Endothelial cell of umbilical vein (primary cell): ENCODE data around the gene CHCHD3. TPM values are rescaled to one million over a fixed set of nuclear protein-coding genes. Genes with fewer than 3 reads are reported as not detected.

ENCODE experiments used
- BruUV-seq: library from RNA; stranded (reverse); fragments of 400-500 nt; replicated peaks from 2 replicates; lab custom pipeline; 2021; lab: Mats Ljungman, UMichigan
- CTCF ChIA-PET: fragments of 300-600, 350-600 bp; sonication (Branson Sonifier 250); formaldehyde crosslinking; loops from one replicate; lab custom pipeline; 2021; ENCODE audit warnings: antibody characterized with exemption, inconsistent platforms; lab: Charles Lee
- POLR2A ChIA-PET: fragments of 300-600, 350-600 bp; sonication (Branson Sonifier 250); formaldehyde crosslinking; loops from one replicate; lab custom pipeline; 2021; ENCODE audit warnings: antibody characterized with exemption, inconsistent platforms; lab: Charles Lee
- DNase-seq: peaks from one replicate; pipeline ENCODE4 v3.0.0-alpha.2; 2011; ENCODE audit warnings: low read depth, low spot score
- FAIRE-seq: peaks from 2 replicates; lab custom pipeline; 2011; peaks lifted over from hg19 to GRCh38; lab: Jason Lieb, UNC
- H2AFZ ChIP-seq: 2 replicates; pipeline ENCODE4 v1.6.0; 2012; ENCODE audit warnings: low read depth, low read length, control low read depth, inconsistent platforms
- H3K27ac ChIP-seq: 2 replicates; pipeline ENCODE4 v1.5.1; 2011; ENCODE audit warnings: low read depth, mild to moderate bottlenecking, control low read depth, low read length, moderate library complexity; ENCODE audit not compliant: insufficient read depth
- H3K27me3 ChIP-seq, 2 experiments: 2 replicates each; pipeline versions ENCODE4 v1.6.0 to v1.6.1; 2011; ENCODE audit warnings: low read length in 2 of 2, mixed read lengths in 1 of 2; ENCODE audit not compliant: control insufficient read depth in 2 of 2, insufficient read depth in 2 of 2
- H3K36me3 ChIP-seq, 2 experiments: 2 replicates in 1 of 2; 3 replicates in 1 of 2; pipeline ENCODE4 v1.5.1; 2011; ENCODE audit warnings: low read length in 2 of 2, mild to moderate bottlenecking in 1 of 2, moderate library complexity in 1 of 2; ENCODE audit not compliant: control insufficient read depth in 2 of 2, insufficient read depth in 2 of 2; ENCODE audit errors: extremely low read depth in 1 of 2
- H3K4me1 ChIP-seq: 3 replicates; pipeline ENCODE4 v1.5.1; 2011; ENCODE audit warnings: mild to moderate bottlenecking, low read length; ENCODE audit not compliant: control insufficient read depth, insufficient read depth; ENCODE audit errors: extremely low read depth
- H3K4me2 ChIP-seq: 2 replicates; pipeline ENCODE4 v1.6.1; 2011; ENCODE audit warnings: low read length, control low read depth, mixed read lengths; ENCODE audit not compliant: insufficient read depth
- H3K4me3 ChIP-seq, 3 experiments: fragments of 200-600 bp in 1 of 3; sonication (generic), shearing (Covaris generic) in 1 of 3; replicated peaks in 1 of 3; 2 replicates each; pipeline ENCODE4 v1.5.1; 2011 to 2016; ENCODE audit warnings: control low read depth in 3 of 3, low read length in 3 of 3, mild to moderate bottlenecking in 2 of 3, inconsistent platforms in 1 of 3, low read depth in 1 of 3, moderate library complexity in 1 of 3; ENCODE audit not compliant: insufficient read depth in 1 of 3
- H3K79me2 ChIP-seq: 2 replicates; pipeline ENCODE4 v1.6.0; 2012; ENCODE audit warnings: low read length, inconsistent platforms; ENCODE audit not compliant: control insufficient read depth, insufficient read depth
- H3K9ac ChIP-seq: replicated peaks from 2 replicates; pipeline ENCODE3; 2011; ENCODE audit warnings: low read length, control low read depth; ENCODE audit not compliant: insufficient read depth; ENCODE audit errors: extremely low read depth
- H3K9me1 ChIP-seq: replicated peaks from 3 replicates; pipeline ENCODE4 v1.6.0; 2011; ENCODE audit warnings: mild to moderate bottlenecking, low read length; ENCODE audit not compliant: control insufficient read depth, insufficient read depth; ENCODE audit errors: extremely low read depth
- H3K9me3 ChIP-seq: replicated peaks from 2 replicates; pipeline ENCODE4 v1.5.1; 2012; ENCODE audit warnings: low read length, inconsistent platforms; ENCODE audit not compliant: control insufficient read depth, insufficient read depth
- H4K20me1 ChIP-seq: replicated peaks from 2 replicates; pipeline ENCODE3; 2011; ENCODE audit warnings: mild to moderate bottlenecking, low read length; ENCODE audit not compliant: control insufficient read depth, insufficient read depth; ENCODE audit errors: extremely low read depth
- CTCF ChIP-seq, 2 donors: IDR thresholded peaks; 1 replicate in 1 of 2; 2 replicates in 1 of 2; pipeline ENCODE4 v1.5.1; 2011; ENCODE audit warnings: low read length in 2 of 2, mild to moderate bottlenecking in 2 of 2, moderate library complexity in 2 of 2, control low read depth in 1 of 2, inconsistent platforms in 1 of 2, low read depth in 1 of 2; ENCODE audit not compliant: insufficient read depth in 1 of 2; ENCODE audit errors: extremely low read depth in 1 of 2
- POLR2AphosphoS5 ChIP-seq: IDR thresholded peaks from 2 replicates; pipeline ENCODE4 v1.6.1; 2012; ENCODE audit warnings: low read depth, mild to moderate bottlenecking, control low read depth, low read length, moderate library complexity; ENCODE audit not compliant: insufficient read depth
- dilution Hi-C: fragments of 300-500 bp; cut with MboI; formaldehyde crosslinking; loops from one replicate; pipeline ENCODE4 v1.15.0; 2019; ENCODE audit warnings: low sequenced_read_pairs; ENCODE audit not compliant: extremely low pct_ligation_motif_present
- intact Hi-C: fragments of 100-400 bp; cut with micrococcal nuclease; formaldehyde crosslinking; loops from one replicate; pipeline ENCODE4 v1.10.0; 2022
- polyA plus RNA-seq, 4 experiments: library from polyadenylated mRNA; depleted of rRNA in 3 of 4; stranded (reverse) in 3 of 4; unstranded in 1 of 4; fragments of >200 nt; gene quantifications; 2 replicates each; pipeline versions ENCODE4 v1.2.1 to v1.2.3, GENCODE V29; 2011 to 2012; ENCODE audit warnings: missing spikeins in 1 of 4
- total RNA-seq: library from RNA; stranded (reverse); gene quantifications from 2 replicates; pipeline ENCODE4 v1.2.3, GENCODE V29; 2021
- TF ChIP-seq, protein P1 (sequence below): IDR thresholded peaks from 2 replicates; pipeline ENCODE4 v1.6.1; 2011; ENCODE audit not compliant: insufficient read depth, insufficient read length

CHCHD3 gene
- total and polyA plus RNA-seq, 2 donors (not counting 3 experiments of a cell fraction or from before 2014, with no cell fraction given) = 22.0 to 63.7 TPM

GRCh38 chr7:132915647-132916046 is 166.2 kb downstream of the CHCHD3 start:
- POLR2A ChIA-PET = no interaction called here
- DNase-seq = no peak

DNA sequence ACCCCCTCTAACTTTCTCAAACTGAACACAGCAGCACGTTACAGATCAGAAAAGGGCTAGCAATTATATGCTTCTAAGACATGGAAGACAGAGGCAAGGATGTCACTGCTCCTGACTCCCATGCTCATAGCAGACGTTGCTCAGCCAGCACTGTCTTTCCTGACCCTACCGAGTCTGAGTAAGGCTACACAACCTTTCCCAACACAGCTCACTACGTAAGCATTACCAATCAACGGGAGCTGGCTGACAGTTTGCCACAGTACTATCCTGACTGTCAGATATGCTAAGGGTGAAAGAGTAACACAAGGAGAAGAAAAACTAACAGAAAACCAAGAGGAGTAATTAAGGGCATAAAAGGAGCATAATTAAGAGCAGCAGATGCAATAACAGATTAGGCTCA is 171.2 kb downstream of the CHCHD3 start:
- no peak overlapping the region for H3K4me2 ChIP-seq
- BruUV-seq = no TSS peak
- H4K20me1 ChIP-seq = no peaks in the 10 kb centered on the region
- H3K36me3 ChIP-seq = peaks cover 0 to 2% of the 10 kb centered on the region in 2 experiments
- ChIA-PET CTCF (no interaction called here), POLR2A (no interaction called here)
- H3K27me3 ChIP-seq = no peaks in the 10 kb centered on the region
- dilution Hi-C loops (no loop called here), intact Hi-C loops (no loop called here)
- no peak overlapping the region for H2AFZ ChIP-seq
- H3K4me1 ChIP-seq = no peaks in the 10 kb centered on the region
- DNase-seq (no peak), FAIRE-seq (no peak)
- no peak overlapping the region for H3K9ac ChIP-seq
- H3K9me3 ChIP-seq = no peaks in the 10 kb centered on the region
- H3K27ac ChIP-seq = no peak overlapping the region
- H3K4me3 ChIP-seq = no peak overlapping the region
- no peaks in the 10 kb centered on the region for H3K79me2 ChIP-seq
- no peak for TF ChIP-seq CTCF (IDR thresholded peaks at IDR 0.05; ENCODE audit: extremely low read depth in 1 of 2, insufficient read depth in 1 of 2, low read depth in 1 of 2, low read length in 2 of 2)
- TF ChIP-seq, protein P1, sequence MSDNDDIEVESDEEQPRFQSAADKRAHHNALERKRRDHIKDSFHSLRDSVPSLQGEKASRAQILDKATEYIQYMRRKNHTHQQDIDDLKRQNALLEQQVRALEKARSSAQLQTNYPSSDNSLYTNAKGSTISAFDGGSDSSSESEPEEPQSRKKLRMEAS = no peak
- no peak for TF ChIP-seq POLR2AphosphoS5
- no peaks in the 10 kb centered on the region for H3K9me1 ChIP-seq

More at GRCh38 chr7:132915647-132916046, 166.2 kb downstream of the CHCHD3 start:
- Histone ChIP-seq H3K27ac (no peak overlapping the region), H3K4me1 (no peaks in the 10 kb centered on the region), H3K9me3 (no peaks in the 10 kb centered on the region), H4K20me1 (no peaks in the 10 kb centered on the region), H3K36me3 (peaks cover 0 to 2% of the 10 kb centered on the region in 2 experiments), H3K27me3 (no peaks in the 10 kb centered on the region), H3K9ac (no peak overlapping the region), H3K79me2 (no peaks in the 10 kb centered on the region), H3K9me1 (no peaks in the 10 kb centered on the region), H2AFZ (no peak overlapping the region), H3K4me2 (no peak overlapping the region), H3K4me3 (no peak overlapping the region)
- no peak for FAIRE-seq
- dilution Hi-C loops = no loop called here
- intact Hi-C loops = no loop called here
- CTCF ChIA-PET = no interaction called here
- no peak for TF ChIP-seq POLR2AphosphoS5
- BruUV-seq = no TSS peak
